Measurements from ENCODE around the gene CLASRP. TPM values are rescaled to one million over a fixed set of nuclear protein-coding genes. Genes with fewer than 3 reads are reported as not detected.

Gene CLASRP
- total RNA-seq, 1 donor from 2014 or later: 101 TPM

DNA sequence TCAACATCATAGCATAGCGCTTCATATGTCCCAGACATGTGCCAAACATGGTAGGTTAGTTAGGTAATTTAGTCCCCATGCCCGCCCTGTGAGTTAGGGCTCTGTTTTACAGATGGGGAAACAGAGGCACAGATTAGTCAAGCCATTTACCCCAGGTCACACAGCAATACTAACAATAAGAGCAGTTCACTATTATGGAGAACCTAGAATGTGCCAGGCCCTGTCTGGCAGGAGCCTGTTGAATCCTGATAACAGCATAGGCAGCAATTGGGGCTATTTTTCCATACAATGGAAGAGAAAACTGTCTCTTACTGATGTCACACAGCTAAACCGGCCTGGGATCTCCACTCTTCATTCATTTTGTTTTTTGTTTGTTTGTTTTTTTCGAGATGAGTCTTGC is 47.6 kb downstream of the CLASRP start:
- no peak for DNase-seq (ENCODE audit: low spot score)

DNA sequence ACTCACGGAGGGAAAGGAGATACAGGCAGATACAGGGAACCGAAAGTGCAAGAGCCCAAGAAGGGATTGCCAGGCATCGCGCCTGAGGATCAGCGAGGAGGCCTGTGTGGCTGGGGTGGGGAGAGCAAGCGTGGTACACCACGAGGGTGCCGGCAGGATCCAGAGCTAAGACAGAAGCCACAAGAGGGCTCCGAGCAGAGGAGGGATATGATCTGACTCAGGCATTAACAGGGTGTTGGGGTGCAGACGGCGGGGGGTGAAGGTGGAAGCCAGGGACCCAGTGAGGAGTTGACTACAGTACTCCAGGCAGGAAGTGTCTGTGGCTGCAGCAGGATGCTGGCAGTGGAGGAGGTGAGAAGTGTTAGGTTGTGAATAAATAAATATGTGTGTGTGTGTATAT is 48.7 kb downstream of the CLASRP start:
- no peak for DNase-seq (ENCODE audit: low spot score)

DNA sequence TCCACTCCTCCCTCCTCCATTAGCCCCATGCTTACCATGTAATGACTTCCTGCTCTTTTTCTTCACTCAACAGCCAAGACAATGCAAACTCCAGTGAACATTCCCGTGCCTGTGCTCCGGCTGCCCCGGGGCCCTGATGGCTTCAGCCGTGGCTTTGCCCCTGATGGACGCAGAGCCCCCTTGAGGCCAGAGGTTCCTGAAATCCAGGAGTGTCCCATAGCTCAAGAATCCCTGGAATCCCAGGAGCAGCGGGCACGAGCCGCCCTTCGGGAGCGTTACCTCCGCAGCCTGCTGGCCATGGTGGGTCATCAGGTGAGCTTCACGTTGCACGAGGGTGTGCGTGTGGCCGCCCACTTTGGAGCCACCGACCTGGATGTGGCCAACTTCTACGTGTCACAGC is 51.2 kb downstream of the CLASRP start:
- DNase-seq (ENCODE audit: low spot score): no peak

DNA sequence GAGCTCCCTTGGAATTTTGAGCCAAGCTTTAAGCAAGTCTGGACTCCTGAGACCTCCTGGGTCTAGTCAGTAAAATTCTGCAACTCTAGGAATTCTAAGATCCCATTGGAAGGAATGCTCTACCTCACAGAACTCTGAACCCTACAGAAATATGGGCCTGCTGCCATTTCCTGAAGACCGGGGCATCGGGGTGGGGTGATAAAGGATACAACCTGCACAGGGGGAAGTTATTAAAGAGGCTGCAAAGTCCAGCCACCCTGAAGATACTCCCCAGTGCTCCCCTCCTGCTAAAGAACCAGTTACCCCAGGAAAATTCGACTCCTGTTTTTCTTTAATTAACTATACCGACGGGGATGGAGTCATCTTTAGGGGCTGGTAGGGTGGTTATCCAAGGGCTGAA is 51.8 kb downstream of the CLASRP start:
- no peak for DNase-seq (ENCODE audit: low spot score)

GRCh38 chr19:45091031-45091923 is 52.4 kb downstream of the CLASRP start:
- peak; percentile 99 for DNase-seq (ENCODE audit: low spot score)

DNA sequence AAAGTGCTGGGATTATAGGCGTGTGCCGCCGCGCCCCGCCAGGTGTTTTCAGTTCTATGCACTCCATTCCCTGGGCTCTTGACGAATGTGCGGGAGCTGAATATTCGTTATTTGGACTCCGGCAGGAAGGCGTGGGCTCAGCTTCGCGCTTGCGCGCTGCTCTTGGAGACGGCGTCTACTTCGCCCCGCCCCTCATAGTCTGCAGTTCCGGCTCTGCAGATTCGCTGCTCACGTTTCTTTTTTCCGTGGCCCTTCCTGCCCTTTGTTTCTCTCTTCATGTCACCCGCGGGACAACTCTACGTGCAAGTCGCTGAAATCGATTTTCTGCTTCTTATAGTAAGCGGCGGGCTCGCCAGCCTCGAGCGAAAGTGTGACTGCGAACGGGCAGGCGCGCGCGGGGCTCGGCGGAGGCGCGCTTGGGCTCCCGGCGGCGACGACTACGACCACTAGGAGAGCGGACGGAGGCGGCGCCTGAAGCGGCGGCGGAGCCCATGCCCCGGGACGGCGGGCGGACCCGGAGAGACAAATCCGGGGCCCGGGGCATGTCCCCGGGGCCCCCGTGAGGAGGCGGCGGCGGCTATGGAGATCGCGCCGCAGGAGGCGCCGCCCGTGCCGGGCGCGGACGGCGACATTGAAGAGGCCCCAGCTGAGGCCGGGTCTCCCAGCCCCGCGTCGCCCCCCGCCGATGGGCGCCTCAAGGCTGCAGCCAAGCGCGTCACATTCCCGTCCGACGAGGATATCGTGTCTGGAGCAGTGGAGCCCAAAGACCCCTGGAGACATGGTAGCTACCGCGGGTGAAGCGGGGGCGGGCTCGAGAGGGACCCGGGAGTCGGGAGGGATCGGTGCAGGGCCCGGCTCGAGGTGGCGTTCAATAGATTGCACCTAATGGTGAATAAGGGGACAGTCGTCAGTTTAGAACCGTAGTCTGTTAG is 54.2 kb downstream of the CLASRP start, which contains the start of gene PPP1R37:
Gene PPP1R37, plus strand, starts transcription at position 433 of the 932 bp plus-strand sequence. Its CDS starts 147 bp downstream, at position 580.
- DNase-seq (ENCODE audit: low spot score): peak; percentile 96

DNA sequence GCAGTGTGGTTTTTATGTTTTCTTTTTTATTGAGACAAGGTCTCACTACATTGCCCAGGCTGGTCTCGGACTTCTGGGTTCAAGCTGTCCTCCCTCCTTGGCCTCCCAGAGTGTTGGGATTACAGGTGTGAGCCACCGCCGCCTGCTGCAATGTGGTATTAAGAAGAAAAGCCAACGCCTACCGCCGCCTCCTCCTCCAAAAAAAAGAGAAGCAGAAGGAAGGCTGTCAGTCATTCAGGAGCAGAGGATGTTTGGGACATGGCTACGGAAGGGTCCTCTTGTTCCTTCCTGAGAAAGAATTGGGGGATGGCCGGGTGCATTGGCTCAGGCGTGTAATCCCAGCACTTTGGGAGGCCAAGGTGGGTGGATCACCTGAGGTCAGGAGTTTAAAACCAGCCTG is 55.3 kb downstream of the CLASRP start:
- DNase-seq (ENCODE audit: low spot score): no peak

- no peak for DNase-seq (ENCODE audit: low spot score)
Observed at GRCh38 chr19:45094707-45095106, 55.9 kb downstream of the CLASRP start.

DNA sequence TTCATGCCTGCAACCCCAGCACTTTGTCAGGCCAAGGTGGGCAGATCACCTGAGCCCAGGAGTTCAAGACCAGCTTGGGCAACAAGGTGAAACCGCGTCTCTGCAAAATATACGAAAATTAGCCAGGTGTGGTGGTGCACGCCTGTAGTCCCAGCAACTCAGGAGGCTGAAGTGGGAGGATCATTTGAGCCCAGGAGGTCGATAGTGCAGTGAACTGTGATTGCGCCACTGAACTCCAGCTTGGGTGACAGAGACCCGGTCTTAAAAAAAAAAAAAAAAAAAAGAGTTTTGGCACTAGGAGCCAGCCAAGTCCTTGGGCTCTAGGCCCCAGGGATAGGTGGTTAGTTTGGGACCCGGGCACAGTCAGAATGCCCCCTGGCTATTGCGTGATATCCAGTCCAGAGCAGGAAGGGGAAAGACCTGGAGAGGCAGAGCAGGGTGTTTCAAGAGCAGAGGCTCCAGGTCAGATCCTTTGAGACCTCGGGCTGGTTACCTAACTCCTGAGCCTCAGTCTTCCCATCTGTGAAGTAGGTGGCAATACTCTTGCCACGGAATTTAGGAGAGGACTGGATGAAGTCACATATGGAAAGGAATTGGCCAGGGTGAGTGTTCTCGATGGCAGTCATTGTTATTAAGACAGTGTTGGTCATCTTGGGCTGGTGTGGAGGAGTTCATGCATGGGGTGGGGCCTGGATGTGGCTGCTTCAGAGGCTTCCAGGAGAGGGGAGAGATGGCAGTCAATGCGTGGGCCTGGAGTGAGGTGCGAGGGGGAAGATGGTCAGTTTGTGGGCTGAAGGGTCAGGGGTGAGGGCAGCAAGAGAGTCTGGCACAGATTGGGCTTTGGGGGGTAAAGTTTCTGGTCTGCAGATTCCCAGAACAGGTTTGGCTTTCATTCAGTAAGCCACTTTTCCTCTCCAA is 56.9 kb downstream of the CLASRP start:
- DNase-seq (ENCODE audit: low spot score): no peak

DNA sequence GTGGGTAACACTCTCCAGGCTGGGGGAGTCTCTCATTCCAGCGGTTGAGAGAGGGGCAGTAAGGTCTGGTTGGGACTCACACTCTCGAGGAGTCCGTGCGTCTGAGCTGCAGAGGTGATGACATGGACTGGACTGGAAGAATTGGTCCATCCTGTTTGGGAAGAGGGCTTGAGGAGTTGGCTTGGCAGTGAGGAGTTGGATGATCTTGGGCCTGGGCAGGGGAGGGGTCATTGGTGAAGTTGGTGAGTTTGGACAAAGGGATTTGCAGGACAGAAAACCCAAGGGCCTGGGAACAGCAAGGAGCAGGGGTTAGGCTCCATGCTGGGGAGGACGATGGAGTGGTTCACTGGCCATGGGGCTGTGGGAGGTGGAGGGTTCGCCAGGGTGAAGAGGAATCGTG is 57.9 kb downstream of the CLASRP start:
- DNase-seq (ENCODE audit: low spot score): no peak

GRCh38 chr19:45097450-45097775 is 58.6 kb downstream of the CLASRP start:
- DNase-seq (ENCODE audit: low spot score): no peak

GRCh38 chr19:45097776-45098520 is 59.1 kb downstream of the CLASRP start:
- DNase-seq (ENCODE audit: low spot score): peak; percentile 84

DNA sequence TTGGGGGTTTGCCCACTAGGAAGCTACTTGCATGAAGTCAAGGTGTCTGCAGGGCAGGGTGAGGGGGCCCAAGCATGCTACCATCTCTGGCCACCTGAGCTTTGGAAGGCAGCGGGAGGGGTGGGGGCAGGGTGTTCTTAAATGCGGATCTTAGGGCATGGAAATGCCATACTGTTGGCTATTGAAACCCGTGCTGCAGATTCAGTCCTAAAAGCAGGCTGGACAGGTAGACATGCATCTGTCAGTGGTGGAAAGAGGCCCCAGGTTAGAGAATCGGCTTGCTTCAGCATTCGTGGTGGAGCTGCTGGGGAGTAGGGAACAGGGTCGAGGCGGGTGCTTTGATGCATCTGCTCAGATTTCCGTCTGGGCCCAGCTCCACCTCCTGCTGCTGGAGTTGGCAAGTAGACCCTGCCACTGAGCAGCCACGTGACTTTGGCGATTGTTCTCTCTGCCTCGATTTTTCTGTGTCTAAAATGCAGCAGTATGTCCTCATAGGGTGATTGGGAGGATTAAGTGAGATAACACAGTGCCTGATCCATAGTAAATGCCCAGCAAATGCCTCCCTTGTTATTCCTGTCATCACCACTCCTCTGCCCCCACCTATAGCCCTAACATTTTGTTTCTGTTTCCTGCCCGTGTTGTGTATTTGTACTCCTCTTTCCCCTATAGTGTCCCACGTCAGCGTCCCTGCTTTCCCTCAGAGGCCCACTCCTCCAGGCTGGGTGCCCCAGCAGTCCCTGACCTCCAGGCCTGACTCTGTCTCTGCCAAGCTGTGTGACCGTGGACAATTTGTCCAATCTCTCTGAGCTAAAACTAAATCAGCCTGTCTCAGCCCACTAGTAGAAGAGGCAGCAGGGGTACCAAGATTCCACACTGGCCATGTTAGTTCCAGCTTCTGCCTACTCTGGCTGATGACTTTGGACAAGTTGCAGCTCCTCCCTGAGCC is 59.9 kb downstream of the CLASRP start:
- peak; percentile 76 for DNase-seq (ENCODE audit: low spot score)

- DNase-seq (ENCODE audit: low spot score): no peak
Observed at GRCh38 chr19:45099467-45100191, 60.8 kb downstream of the CLASRP start.

- DNase-seq (ENCODE audit: low spot score): no peak
Observed at GRCh38 chr19:45100201-45100600, 61.4 kb downstream of the CLASRP start.

- DNase-seq (ENCODE audit: low spot score): peak; percentile 83
Observed at GRCh38 chr19:45100846-45101252, 62.0 kb downstream of the CLASRP start.

DNA sequence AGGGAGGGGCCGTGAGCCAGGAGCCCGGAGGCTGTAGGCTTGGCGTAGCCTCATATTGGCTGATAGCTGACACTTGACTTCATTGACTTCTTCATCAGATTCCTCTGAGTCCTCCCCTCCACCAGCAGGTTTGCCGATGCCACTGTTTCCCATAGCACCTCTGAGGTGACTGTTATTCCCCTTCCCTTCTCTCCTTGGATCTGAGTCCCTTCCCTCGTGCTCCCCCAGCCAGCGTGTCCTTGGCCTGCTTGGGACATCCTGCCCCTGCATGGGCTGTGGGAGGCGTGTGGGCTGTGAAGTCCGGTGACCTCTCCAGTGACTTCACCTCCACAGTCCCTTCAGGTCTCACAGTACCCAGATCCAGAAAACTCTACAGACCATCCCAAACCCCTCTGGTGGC is 63.0 kb downstream of the CLASRP start:
- DNase-seq (ENCODE audit: low spot score): no peak

DNA sequence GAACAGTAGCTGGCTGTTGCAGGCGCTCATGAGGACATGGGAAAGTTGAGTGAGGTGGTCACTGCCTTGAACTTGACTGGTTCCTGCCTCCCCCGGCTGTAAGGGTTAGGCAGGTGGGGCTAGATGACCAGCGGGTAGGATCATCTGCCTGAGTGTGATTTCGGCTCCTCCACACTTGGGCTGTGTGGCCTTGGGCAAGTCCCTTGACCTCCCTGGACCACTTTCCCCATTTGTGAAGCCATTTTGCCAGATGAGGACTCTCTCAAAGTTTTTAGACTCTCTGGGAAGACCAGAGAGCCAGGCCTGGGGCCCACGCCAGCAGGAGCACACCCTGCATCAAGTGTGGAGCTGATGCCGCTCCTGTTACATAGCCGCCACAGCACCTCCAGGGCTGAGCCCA is 63.6 kb downstream of the CLASRP start:
- DNase-seq (ENCODE audit: low spot score): no peak

GRCh38 chr19:45103156-45103507 is 64.3 kb downstream of the CLASRP start:
- DNase-seq (ENCODE audit: low spot score): no peak

All from mucosa of gallbladder (tissue), 1 donor.